Eye (tissue), 1 donor: Measurements from ENCODE around the gene STK25.
"Not testable (repeated sequence)": the region's sequence is repeated elsewhere in the genome, so short reads cannot be mapped to it uniquely, and the experiment has no call there.

Source experiments
- DNase-seq: peaks from one replicate; pipeline ENCODE4 v3.0.0-alpha.2; 2015

STK25 gene

GRCh38 chr2:241507430-241508239, 749 bp downstream of the STK25 start:
- DNase-seq, result peak; percentile 76

GRCh38 chr2:241506793-241507429, 1.5 kb downstream of the STK25 start:
- DNase-seq, result no peak

GRCh38 chr2:241506317-241506716, 2.1 kb downstream of the STK25 start:
- not testable (repeated sequence) for DNase-seq

- peak; percentile 47 for DNase-seq
Measured at GRCh38 chr2:241505781-241506201, 2.6 kb downstream of the STK25 start.

DNA sequence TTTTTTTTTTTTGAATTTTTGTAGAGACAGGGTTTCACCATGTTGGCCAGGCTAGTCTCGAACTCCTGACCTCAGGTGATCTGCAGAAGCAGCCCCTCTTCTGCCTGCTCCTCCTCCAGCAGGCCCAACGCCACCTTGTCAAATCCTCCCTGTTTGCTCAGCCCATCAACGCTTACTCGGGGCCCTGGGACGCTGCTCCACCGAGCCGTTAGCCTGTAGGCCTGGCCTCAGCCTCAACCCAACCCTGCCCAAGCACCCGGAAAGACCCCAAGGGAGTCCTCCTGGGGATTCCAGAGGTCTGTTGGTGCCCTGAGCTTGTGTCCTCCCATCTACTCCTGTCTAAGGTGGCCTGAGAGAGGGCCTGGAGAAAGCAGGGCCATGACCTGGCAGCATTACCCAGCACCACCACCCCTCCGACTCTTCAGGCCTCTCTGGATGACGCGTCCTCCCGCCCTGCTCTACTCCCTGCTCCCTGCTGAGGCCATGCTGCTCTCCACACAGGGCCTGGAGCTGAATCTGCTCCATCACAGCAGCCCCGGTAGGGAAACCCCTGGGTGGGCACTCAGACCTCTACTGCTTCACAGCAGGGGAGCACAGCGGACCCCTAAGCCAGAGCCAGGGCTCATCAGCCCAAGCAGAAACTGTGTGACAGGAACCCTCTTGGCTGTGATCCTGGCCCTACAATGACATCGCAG, 3.2 kb downstream of the STK25 start:
- no peak for DNase-seq

- DNase-seq, result no peak
Measured at GRCh38 chr2:241503776-241504392, 4.5 kb downstream of the STK25 start.

DNA sequence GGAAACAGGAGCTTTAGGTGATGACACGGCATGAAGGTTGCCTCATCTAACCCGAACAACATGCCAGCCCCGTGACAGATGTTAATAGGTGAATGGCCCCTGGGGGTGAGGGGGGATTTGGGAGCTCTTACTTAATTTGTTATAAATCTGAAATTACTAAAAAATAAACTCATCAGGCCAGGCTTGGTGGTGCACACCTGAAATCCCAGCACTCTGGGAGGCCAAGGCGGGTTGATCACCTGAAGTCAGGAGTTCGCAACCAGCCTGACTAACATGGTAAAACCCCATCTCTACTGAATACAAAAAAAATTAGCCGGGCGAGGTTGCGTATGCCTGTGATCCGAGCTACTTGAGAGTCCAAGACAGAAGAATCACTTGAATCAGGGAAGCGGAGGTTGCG, 6.1 kb downstream of the STK25 start:
- no peak for DNase-seq

DNA sequence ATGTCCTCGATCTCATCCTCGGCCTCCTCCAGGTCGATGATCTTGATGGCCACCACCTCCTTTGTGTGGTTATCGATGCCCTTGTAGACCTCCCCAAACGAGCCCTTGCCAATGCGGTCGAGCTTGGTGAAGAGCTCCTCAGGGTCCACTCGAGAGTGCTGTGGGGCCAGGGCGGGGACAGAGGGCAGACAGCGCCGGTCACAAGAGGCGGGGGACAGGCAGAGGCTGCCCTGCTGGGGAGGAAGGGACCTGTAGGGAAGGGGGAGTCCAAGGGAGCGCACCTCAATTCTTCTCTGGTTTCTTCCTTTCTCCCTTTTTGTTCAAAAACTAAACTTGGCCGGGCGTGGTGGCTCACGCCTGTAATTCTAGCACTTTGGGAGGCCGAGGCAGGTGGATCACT, 6.8 kb downstream of the STK25 start:
- no peak for DNase-seq

- no peak for DNase-seq
Measured at GRCh38 chr2:241501099-241501541, 7.3 kb downstream of the STK25 start.

DNA sequence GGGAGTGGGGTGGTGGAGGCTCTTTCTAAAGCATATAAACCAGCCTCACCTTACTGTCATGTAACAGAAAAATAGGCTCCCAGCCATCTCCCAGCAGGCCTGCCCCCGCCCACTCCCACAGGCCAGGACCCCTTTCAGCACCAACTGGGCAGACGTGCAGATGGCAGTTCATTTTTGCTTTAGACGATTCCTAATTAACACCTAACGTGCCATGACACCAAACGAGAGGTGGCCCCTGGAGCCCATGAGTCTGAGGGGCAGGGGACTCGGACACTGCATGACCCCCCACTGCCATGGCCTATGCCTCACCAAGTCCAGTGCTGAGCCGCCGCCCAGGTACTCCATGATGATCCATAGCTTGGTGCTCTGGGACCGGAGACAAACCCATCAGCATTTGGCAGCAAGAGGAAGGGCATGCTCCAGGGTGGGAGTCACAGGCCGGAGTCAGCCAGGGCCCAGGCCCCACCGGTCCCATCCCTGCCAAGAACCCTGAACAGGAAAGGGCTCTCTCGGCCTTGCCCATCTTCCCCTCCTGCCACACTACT, 7.9 kb downstream of the STK25 start:
- no peak for DNase-seq

DNA sequence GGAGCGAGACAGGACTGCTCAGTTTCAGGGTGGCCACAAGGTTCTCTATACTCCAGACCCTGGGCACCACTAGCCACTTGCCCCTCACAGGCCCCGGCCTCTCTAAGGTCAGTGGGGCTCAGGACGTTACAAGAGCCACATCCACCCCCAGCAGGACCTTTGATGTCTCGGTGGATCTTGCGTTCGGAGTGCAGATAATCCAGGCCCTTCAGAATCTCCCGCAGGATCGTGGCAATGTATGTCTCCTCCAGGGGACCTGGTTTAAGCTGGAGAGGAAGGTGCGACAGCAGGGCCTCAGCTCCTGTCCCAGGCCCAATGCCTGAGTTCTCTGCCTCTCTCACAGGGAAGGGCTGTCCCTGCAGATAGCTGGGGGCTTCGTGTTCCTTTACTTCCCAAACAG, 8.4 kb downstream of the STK25 start:
- DNase-seq, result no peak

- DNase-seq, result no peak
Measured at GRCh38 chr2:241499146-241499965, 9.0 kb downstream of the STK25 start.

- no peak for DNase-seq
Measured at GRCh38 chr2:241498115-241499070, 10.0 kb downstream of the STK25 start.

DNA sequence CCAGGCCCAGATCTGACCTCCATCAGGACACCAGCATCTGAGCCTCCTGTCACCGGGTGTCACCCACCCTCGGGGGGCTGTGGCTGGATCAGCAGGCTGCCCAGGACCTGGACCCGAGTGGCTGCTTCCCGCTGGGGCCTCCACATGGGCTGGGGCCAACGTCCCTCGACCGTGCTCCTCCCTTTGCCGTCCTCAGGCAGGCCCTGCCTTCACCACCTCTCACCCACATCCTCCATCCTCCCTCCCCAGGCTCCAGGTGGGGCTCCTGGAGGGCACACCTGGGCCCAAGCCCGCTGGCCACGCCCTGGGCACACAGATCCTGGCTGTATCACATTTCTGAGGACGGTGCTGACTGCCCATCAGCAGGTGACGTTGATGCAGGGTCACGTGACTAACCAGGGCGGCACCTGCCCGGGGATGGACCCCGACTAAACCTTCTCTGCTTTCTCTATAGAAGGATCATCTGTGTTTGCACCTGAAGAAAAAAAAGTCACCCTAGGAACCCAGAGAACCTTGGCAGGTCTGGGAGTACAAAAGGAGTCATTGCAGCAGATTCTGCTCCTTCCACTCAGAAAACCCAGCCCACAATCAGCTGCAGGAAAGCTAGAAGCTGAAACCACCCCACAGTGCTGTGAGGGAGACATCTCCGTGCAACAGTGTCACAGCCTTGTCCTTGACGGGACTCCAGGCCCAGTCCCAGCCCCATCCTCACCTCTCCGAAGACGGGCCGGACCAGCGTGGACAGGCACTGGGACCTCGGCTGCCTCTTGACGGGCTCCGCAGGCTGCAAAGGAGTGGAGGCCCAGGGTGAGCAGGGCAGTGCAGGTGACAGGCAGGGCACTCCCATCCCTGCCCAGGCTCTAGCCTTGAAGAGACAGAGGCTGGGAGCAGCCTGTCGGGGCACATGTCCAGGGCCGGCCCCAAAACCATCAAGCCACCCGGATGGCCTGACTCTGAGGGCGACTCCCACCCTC, 11.2 kb downstream of the STK25 start:
- DNase-seq, result no peak

DNA sequence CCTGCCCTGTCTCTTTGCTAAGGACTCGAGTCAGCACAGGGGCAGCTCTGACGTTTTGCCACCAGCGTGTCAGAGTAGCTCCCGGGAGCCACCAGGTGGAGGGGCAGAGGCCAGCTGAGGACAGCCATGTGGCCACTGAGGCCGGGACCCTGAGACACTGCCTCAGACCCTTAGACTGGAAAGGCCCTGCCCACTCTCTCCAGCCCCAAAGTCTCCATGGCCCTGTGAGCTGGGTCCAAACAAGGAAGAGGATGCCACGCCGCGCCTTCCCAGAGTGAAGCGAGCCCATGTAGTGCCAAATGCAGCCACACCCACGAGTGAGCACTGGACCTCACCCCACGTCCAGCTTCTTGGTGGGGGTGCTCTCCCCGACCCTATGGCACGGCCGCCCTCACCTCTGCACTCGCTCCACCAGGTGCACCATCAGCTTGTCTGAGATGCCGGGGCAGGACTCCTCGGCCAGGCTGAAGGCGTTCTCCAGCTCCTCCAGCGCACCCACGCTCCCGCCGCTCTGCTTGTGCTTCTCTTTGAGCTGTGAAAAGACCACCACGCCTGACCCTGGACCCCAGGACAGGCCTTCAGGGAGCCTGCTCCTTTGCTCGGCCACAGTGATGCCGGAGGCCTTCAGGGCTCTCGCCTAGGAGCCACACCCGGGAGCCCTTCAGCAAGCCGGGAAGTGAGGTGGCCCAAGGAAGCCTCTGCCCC, 12.2 kb downstream of the STK25 start:
- DNase-seq, result no peak

- DNase-seq, result no peak
Measured at GRCh38 chr2:241495172-241496002, 13.0 kb downstream of the STK25 start.

- DNase-seq, result no peak
Measured at GRCh38 chr2:241494311-241494908, 14.0 kb downstream of the STK25 start.

- no peak for DNase-seq
Measured at GRCh38 chr2:241493092-241493491, 15.3 kb downstream of the STK25 start.
